ENCODE results near the gene CLEC4C. TPM values are rescaled to one million over a fixed set of nuclear protein-coding genes. Genes with fewer than 3 reads are reported as not detected.

The CLEC4C gene
- total RNA-seq, 2 donors from 2014 or later, result not detected

DNA sequence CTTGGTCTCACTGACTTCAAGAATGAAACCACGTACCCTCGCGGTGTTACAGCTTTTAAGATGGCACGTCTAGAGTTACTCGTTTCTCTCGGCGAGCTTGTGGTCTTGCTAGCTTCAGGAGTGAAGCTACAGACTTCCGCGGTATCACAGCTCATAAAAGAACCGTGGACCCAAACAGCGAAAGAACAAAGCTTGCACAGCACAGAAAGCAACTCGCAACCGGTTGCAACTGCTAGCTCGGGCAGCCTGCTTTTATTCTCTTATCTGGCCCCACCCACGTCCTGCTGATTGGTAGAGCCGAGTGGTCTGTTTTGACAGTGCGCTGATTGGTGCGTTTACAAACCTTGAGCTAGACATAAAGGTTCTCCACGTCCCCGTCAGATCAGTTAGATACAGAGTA is 4.2 kb upstream of the CLEC4C start:
- TF ChIP-seq, protein P1, sequence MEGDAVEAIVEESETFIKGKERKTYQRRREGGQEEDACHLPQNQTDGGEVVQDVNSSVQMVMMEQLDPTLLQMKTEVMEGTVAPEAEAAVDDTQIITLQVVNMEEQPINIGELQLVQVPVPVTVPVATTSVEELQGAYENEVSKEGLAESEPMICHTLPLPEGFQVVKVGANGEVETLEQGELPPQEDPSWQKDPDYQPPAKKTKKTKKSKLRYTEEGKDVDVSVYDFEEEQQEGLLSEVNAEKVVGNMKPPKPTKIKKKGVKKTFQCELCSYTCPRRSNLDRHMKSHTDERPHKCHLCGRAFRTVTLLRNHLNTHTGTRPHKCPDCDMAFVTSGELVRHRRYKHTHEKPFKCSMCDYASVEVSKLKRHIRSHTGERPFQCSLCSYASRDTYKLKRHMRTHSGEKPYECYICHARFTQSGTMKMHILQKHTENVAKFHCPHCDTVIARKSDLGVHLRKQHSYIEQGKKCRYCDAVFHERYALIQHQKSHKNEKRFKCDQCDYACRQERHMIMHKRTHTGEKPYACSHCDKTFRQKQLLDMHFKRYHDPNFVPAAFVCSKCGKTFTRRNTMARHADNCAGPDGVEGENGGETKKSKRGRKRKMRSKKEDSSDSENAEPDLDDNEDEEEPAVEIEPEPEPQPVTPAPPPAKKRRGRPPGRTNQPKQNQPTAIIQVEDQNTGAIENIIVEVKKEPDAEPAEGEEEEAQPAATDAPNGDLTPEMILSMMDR (conservative IDR thresholded peaks at IDR 0.05), result no peak
- Histone ChIP-seq H3K36me3 (ENCODE audit: control insufficient read depth, insufficient read depth, low read length) (no peaks in the 10 kb centered on the region), H3K4me1 (ENCODE audit: control insufficient read depth, insufficient read depth, low read length) (no peaks in the 10 kb centered on the region), H3K9ac (ENCODE audit: extremely low read depth, low read length, poor library complexity, severe bottlenecking) (no peak overlapping the region), H3K9me3 (ENCODE audit: control insufficient read depth, low read length) (no peaks in the 10 kb centered on the region), H3K27ac (ENCODE audit: low read depth, low read length) (no peak overlapping the region), H3K4me3 (ENCODE audit: low read length) (no peak overlapping the region), H3K27me3 (ENCODE audit: control insufficient read depth, insufficient read depth, low read length, poor library complexity, severe bottlenecking) (no peaks in the 10 kb centered on the region)
- Mint-ChIP-seq H3K36me3 (ENCODE audit: low read depth) (peaks cover 2% of the 10 kb centered on the region), H3K27ac (no peak overlapping the region), H3K9me3 (peaks cover 22% of the 10 kb centered on the region), H3K4me3 (no peak overlapping the region), H3K4me1 (peaks cover 3% of the 10 kb centered on the region), H3K27me3 (ENCODE audit: insufficient read depth) (peaks cover 4% of the 10 kb centered on the region)
- no peak for DNase-seq
- 94 to 97% methylated on average over 17 to 20 of the region's 20 CpGs for WGBS, 2 experiments (ENCODE audit: insufficient coverage in 1 of 2, insufficient read length in 1 of 2)

DNA sequence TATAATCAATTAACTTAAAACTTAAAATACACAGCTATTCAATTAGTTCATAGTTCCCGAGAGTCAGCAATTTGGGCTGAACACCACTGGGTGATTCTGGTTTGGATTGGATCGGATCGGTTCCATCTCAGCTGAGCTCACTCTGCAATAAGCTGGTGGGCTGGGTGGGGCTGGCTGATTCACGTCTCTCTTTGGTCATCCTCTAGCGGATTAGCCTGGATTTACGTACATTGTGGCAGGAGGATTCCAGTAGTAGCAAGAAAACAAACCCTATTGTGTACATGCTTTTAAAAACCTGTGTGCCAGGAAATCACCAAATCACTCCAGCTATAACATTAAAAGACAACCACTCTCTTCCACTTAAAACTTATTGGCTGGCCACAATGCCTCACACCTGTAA is 3.2 kb upstream of the CLEC4C start:
- Histone ChIP-seq H3K9ac (ENCODE audit: extremely low read depth, low read length, poor library complexity, severe bottlenecking) (no peak overlapping the region), H3K27ac (ENCODE audit: low read depth, low read length) (no peak overlapping the region), H3K4me3 (ENCODE audit: low read length) (no peak overlapping the region), H3K36me3 (ENCODE audit: control insufficient read depth, insufficient read depth, low read length) (no peaks in the 10 kb centered on the region), H3K4me1 (ENCODE audit: control insufficient read depth, insufficient read depth, low read length) (no peaks in the 10 kb centered on the region), H3K27me3 (ENCODE audit: control insufficient read depth, insufficient read depth, low read length, poor library complexity, severe bottlenecking) (no peaks in the 10 kb centered on the region), H3K9me3 (ENCODE audit: control insufficient read depth, low read length) (no peaks in the 10 kb centered on the region)
- WGBS, 2 experiments (ENCODE audit: insufficient coverage in 1 of 2, insufficient read length in 1 of 2), result 84 to 93% methylated on average over 4 to 6 of the region's 6 CpGs
- DNase-seq, result no peak
- peaks cover 4% of the 10 kb centered on the region for H3K27me3 Mint-ChIP-seq (ENCODE audit: insufficient read depth)
- peaks cover 3% of the 10 kb centered on the region for H3K4me1 Mint-ChIP-seq
- H3K36me3 Mint-ChIP-seq (ENCODE audit: low read depth), result peaks cover 2% of the 10 kb centered on the region
- no peak overlapping the region for H3K27ac Mint-ChIP-seq
- TF ChIP-seq, protein P1 (conservative IDR thresholded peaks at IDR 0.05), result no peak
- no peak overlapping the region for H3K4me3 Mint-ChIP-seq
- peaks cover 26% of the 10 kb centered on the region for H3K9me3 Mint-ChIP-seq

- Mint-ChIP-seq H3K4me1 (peaks cover 3% of the 10 kb centered on the region), H3K36me3 (ENCODE audit: low read depth) (peaks cover 2% of the 10 kb centered on the region), H3K27ac (no peak overlapping the region), H3K27me3 (ENCODE audit: insufficient read depth) (peaks cover 4% of the 10 kb centered on the region), H3K4me3 (no peak overlapping the region), H3K9me3 (peaks cover 28% of the 10 kb centered on the region)
- no peaks in the 10 kb centered on the region for H3K27me3 ChIP-seq (ENCODE audit: control insufficient read depth, insufficient read depth, low read length, poor library complexity, severe bottlenecking)
- H3K27ac ChIP-seq (ENCODE audit: low read depth, low read length), result no peak overlapping the region
- H3K36me3 ChIP-seq (ENCODE audit: control insufficient read depth, insufficient read depth, low read length), result no peaks in the 10 kb centered on the region
- no peak overlapping the region for H3K9ac ChIP-seq (ENCODE audit: extremely low read depth, low read length, poor library complexity, severe bottlenecking)
- no peak for DNase-seq
- H3K4me1 ChIP-seq (ENCODE audit: control insufficient read depth, insufficient read depth, low read length), result no peaks in the 10 kb centered on the region
- 87 to 95% methylated on average over 8 of the region's 8 CpGs for WGBS, 2 experiments (ENCODE audit: insufficient coverage in 1 of 2, insufficient read length in 1 of 2)
- TF ChIP-seq, protein P1 (conservative IDR thresholded peaks at IDR 0.05), result no peak
- H3K9me3 ChIP-seq (ENCODE audit: control insufficient read depth, low read length), result no peaks in the 10 kb centered on the region
- H3K4me3 ChIP-seq (ENCODE audit: low read length), result no peak overlapping the region
Measured at GRCh38 chr12:7749442-7749841, 2.3 kb upstream of the CLEC4C start.

Measured in endodermal cell (in vitro differentiated cells).